Activated naive CD4-positive, alpha-beta T cell treated with Interleukin-2 at 50 U/mL for 16 hours (primary cell): ENCODE measurements around the gene CISTR.
A peak's percentile ranks its signal among the peaks of the same experiment; 100 is the strongest.

Source experiments
- DNase-seq: peaks from one replicate; pipeline ENCODE4 v3.0.0-alpha.2; 2020

The CISTR gene

GRCh38 chr12:53761306-53761705, 9.5 kb upstream of the CISTR start:
- no peak for DNase-seq

- DNase-seq, result no peak
These were observed 7.5 kb upstream of the CISTR start for GRCh38 chr12:53759261-53759660.

- DNase-seq, result no peak
These were observed 6.9 kb upstream of the CISTR start for GRCh38 chr12:53758730-53759103.

- no peak for DNase-seq
These were observed 6.4 kb upstream of the CISTR start for GRCh38 chr12:53758081-53758729.

GRCh38 chr12:53757101-53757770, 5.5 kb upstream of the CISTR start:
- peak; percentile 84 for DNase-seq

GRCh38 chr12:53756300-53757100, 4.7 kb upstream of the CISTR start:
- no peak for DNase-seq

- DNase-seq, result no peak
These were observed 4.1 kb upstream of the CISTR start for GRCh38 chr12:53755893-53756292.

- DNase-seq, result no peak
These were observed 3.7 kb upstream of the CISTR start for GRCh38 chr12:53755451-53755891.

- no peak for DNase-seq
These were observed 3.0 kb upstream of the CISTR start for GRCh38 chr12:53754633-53755264.

GRCh38 chr12:53754188-53754585, 2.4 kb upstream of the CISTR start:
- DNase-seq, result no peak

- no peak for DNase-seq
These were observed 842 bp upstream of the CISTR start for GRCh38 chr12:53752621-53753020.

GRCh38 chr12:53752192-53752601, 418 bp upstream of the CISTR start:
- DNase-seq, result no peak

- peak; percentile 22 for DNase-seq
These were observed 905 bp downstream of the CISTR start for GRCh38 chr12:53750812-53751335.

GRCh38 chr12:53749986-53750811, 1.6 kb downstream of the CISTR start:
- DNase-seq, result no peak

GRCh38 chr12:53748072-53748840, 3.5 kb downstream of the CISTR start:
- DNase-seq, result no peak

- DNase-seq, result no peak
These were observed 4.7 kb downstream of the CISTR start for GRCh38 chr12:53747095-53747494.

- DNase-seq, result peak; percentile 87
These were observed 5.1 kb downstream of the CISTR start for GRCh38 chr12:53746592-53747092.

GRCh38 chr12:53744751-53745150, 7.0 kb downstream of the CISTR start:
- no peak for DNase-seq

GRCh38 chr12:53744130-53744441, 7.7 kb downstream of the CISTR start:
- no peak for DNase-seq

GRCh38 chr12:53743266-53744129, 8.3 kb downstream of the CISTR start:
- DNase-seq, result peak; percentile 69
